Endothelial cell of umbilical vein (primary cell): ENCODE data around the gene MARS1. TPM values are rescaled to one million over a fixed set of nuclear protein-coding genes. Genes with fewer than 3 reads are reported as not detected.

Experiments used
- BruUV-seq: library from RNA; stranded (reverse); fragments of 400-500 nt; replicated peaks from 2 replicates; lab custom pipeline; 2021; lab: Mats Ljungman, UMichigan
- CTCF ChIA-PET: fragments of 300-600, 350-600 bp; sonication (Branson Sonifier 250); formaldehyde crosslinking; loops from one replicate; lab custom pipeline; 2021; ENCODE audit warnings: antibody characterized with exemption, inconsistent platforms; lab: Charles Lee
- POLR2A ChIA-PET: fragments of 300-600, 350-600 bp; sonication (Branson Sonifier 250); formaldehyde crosslinking; loops from one replicate; lab custom pipeline; 2021; ENCODE audit warnings: antibody characterized with exemption, inconsistent platforms; lab: Charles Lee
- DNase-seq: peaks from one replicate; pipeline ENCODE4 v3.0.0-alpha.2; 2011; ENCODE audit warnings: low read depth, low spot score
- FAIRE-seq: peaks from 2 replicates; lab custom pipeline; 2011; peaks lifted over from hg19 to GRCh38; lab: Jason Lieb, UNC
- H2AFZ ChIP-seq: 2 replicates; pipeline ENCODE4 v1.6.0; 2012; ENCODE audit warnings: low read depth, low read length, control low read depth, inconsistent platforms
- H3K27ac ChIP-seq: 2 replicates; pipeline ENCODE4 v1.5.1; 2011; ENCODE audit warnings: low read depth, mild to moderate bottlenecking, control low read depth, low read length, moderate library complexity; ENCODE audit not compliant: insufficient read depth
- H3K27me3 ChIP-seq, 2 experiments: 2 replicates each; pipeline versions ENCODE4 v1.6.0 to v1.6.1; 2011; ENCODE audit warnings: low read length in 2 of 2, mixed read lengths in 1 of 2; ENCODE audit not compliant: control insufficient read depth in 2 of 2, insufficient read depth in 2 of 2
- H3K36me3 ChIP-seq, 2 experiments: 2 replicates in 1 of 2; 3 replicates in 1 of 2; pipeline ENCODE4 v1.5.1; 2011; ENCODE audit warnings: low read length in 2 of 2, mild to moderate bottlenecking in 1 of 2, moderate library complexity in 1 of 2; ENCODE audit not compliant: control insufficient read depth in 2 of 2, insufficient read depth in 2 of 2; ENCODE audit errors: extremely low read depth in 1 of 2
- H3K4me1 ChIP-seq: 3 replicates; pipeline ENCODE4 v1.5.1; 2011; ENCODE audit warnings: mild to moderate bottlenecking, low read length; ENCODE audit not compliant: control insufficient read depth, insufficient read depth; ENCODE audit errors: extremely low read depth
- H3K4me2 ChIP-seq: 2 replicates; pipeline ENCODE4 v1.6.1; 2011; ENCODE audit warnings: low read length, control low read depth, mixed read lengths; ENCODE audit not compliant: insufficient read depth
- H3K4me3 ChIP-seq, 3 experiments: fragments of 200-600 bp in 1 of 3; sonication (generic), shearing (Covaris generic) in 1 of 3; replicated peaks in 1 of 3; 2 replicates each; pipeline ENCODE4 v1.5.1; 2011 to 2016; ENCODE audit warnings: control low read depth in 3 of 3, low read length in 3 of 3, mild to moderate bottlenecking in 2 of 3, inconsistent platforms in 1 of 3, low read depth in 1 of 3, moderate library complexity in 1 of 3; ENCODE audit not compliant: insufficient read depth in 1 of 3
- H3K79me2 ChIP-seq: 2 replicates; pipeline ENCODE4 v1.6.0; 2012; ENCODE audit warnings: low read length, inconsistent platforms; ENCODE audit not compliant: control insufficient read depth, insufficient read depth
- H3K9ac ChIP-seq: replicated peaks from 2 replicates; pipeline ENCODE3; 2011; ENCODE audit warnings: low read length, control low read depth; ENCODE audit not compliant: insufficient read depth; ENCODE audit errors: extremely low read depth
- H3K9me1 ChIP-seq: replicated peaks from 3 replicates; pipeline ENCODE4 v1.6.0; 2011; ENCODE audit warnings: mild to moderate bottlenecking, low read length; ENCODE audit not compliant: control insufficient read depth, insufficient read depth; ENCODE audit errors: extremely low read depth
- H3K9me3 ChIP-seq: replicated peaks from 2 replicates; pipeline ENCODE4 v1.5.1; 2012; ENCODE audit warnings: low read length, inconsistent platforms; ENCODE audit not compliant: control insufficient read depth, insufficient read depth
- H4K20me1 ChIP-seq: replicated peaks from 2 replicates; pipeline ENCODE3; 2011; ENCODE audit warnings: mild to moderate bottlenecking, low read length; ENCODE audit not compliant: control insufficient read depth, insufficient read depth; ENCODE audit errors: extremely low read depth
- CTCF ChIP-seq, 2 donors: IDR thresholded peaks; 1 replicate in 1 of 2; 2 replicates in 1 of 2; pipeline ENCODE4 v1.5.1; 2011; ENCODE audit warnings: low read length in 2 of 2, mild to moderate bottlenecking in 2 of 2, moderate library complexity in 2 of 2, control low read depth in 1 of 2, inconsistent platforms in 1 of 2, low read depth in 1 of 2; ENCODE audit not compliant: insufficient read depth in 1 of 2; ENCODE audit errors: extremely low read depth in 1 of 2
- EZH2 ChIP-seq: IDR thresholded peaks from 2 replicates; pipeline ENCODE4 v1.6.1; 2012; ENCODE audit warnings: borderline replicate concordance, low read depth, mild to moderate bottlenecking, moderate library complexity, low read length, inconsistent platforms; ENCODE audit not compliant: severe bottlenecking
- FOS ChIP-seq: IDR thresholded peaks from 2 replicates; pipeline ENCODE4 v1.6.1; 2011; ENCODE audit warnings: mild to moderate bottlenecking, low read length, moderate library complexity, borderline replicate concordance; ENCODE audit not compliant: insufficient read depth
- GATA2 ChIP-seq: IDR thresholded peaks from 2 replicates; pipeline ENCODE4 v1.7.0; 2011; ENCODE audit warnings: low read depth, mild to moderate bottlenecking, moderate library complexity, mixed read lengths, low read length; ENCODE audit not compliant: insufficient read length, insufficient read depth
- JUN ChIP-seq: IDR thresholded peaks from 2 replicates; pipeline ENCODE4 v1.6.1; 2011; ENCODE audit warnings: borderline replicate concordance, low read depth; ENCODE audit not compliant: insufficient read length, insufficient read depth
- MAX ChIP-seq: IDR thresholded peaks from 2 replicates; pipeline ENCODE4 v1.6.1; 2011; ENCODE audit not compliant: insufficient read depth, insufficient read length
- MYC ChIP-seq: IDR thresholded peaks from one replicate; pipeline ENCODE4 v1.6.1; 2011; ENCODE audit warnings: mild to moderate bottlenecking, low read depth, low read length
- POLR2A ChIP-seq: IDR thresholded peaks from 2 replicates; pipeline ENCODE4 v1.6.1; 2012; ENCODE audit warnings: low read depth, mild to moderate bottlenecking, control low read depth, low read length
- POLR2AphosphoS5 ChIP-seq: IDR thresholded peaks from 2 replicates; pipeline ENCODE4 v1.6.1; 2012; ENCODE audit warnings: low read depth, mild to moderate bottlenecking, control low read depth, low read length, moderate library complexity; ENCODE audit not compliant: insufficient read depth
- dilution Hi-C: fragments of 300-500 bp; cut with MboI; formaldehyde crosslinking; loops from one replicate; pipeline ENCODE4 v1.15.0; 2019; ENCODE audit warnings: low sequenced_read_pairs; ENCODE audit not compliant: extremely low pct_ligation_motif_present
- intact Hi-C: fragments of 100-400 bp; cut with micrococcal nuclease; formaldehyde crosslinking; loops from one replicate; pipeline ENCODE4 v1.10.0; 2022
- polyA plus RNA-seq, 4 experiments: library from polyadenylated mRNA; depleted of rRNA in 3 of 4; stranded (reverse) in 3 of 4; unstranded in 1 of 4; fragments of >200 nt; gene quantifications; 2 replicates each; pipeline versions ENCODE4 v1.2.1 to v1.2.3, GENCODE V29; 2011 to 2012; ENCODE audit warnings: missing spikeins in 1 of 4
- total RNA-seq: library from RNA; stranded (reverse); gene quantifications from 2 replicates; pipeline ENCODE4 v1.2.3, GENCODE V29; 2021

The MARS1 gene
- total and polyA plus RNA-seq, 2 donors (not counting 3 experiments of a cell fraction or from before 2014, with no cell fraction given) = 118 to 212 TPM

GRCh38 chr12:57470970-57471656 is 16.8 kb upstream of the MARS1 start:
- H3K4me2 ChIP-seq = no peak overlapping the region
- ChIA-PET POLR2A (no interaction called here), CTCF (interaction anchor here (1.5 to 4.0 kb wide), 2 partner anchors 8 to 12 kb away, joined by 4 to 17 read pairs; partner anchors contain the start of gene GLI1)
- H3K36me3 ChIP-seq = no peaks in the 10 kb centered on the region
- no peak overlapping the region for H3K9ac ChIP-seq
- no peaks in the 10 kb centered on the region for H3K9me1 ChIP-seq
- intact Hi-C loops = no loop called here
- H3K79me2 ChIP-seq = no peaks in the 10 kb centered on the region
- no peak overlapping the region for H2AFZ ChIP-seq
- dilution Hi-C loops = no loop called here
- peak; percentile 21 for FAIRE-seq
- no peak for TF ChIP-seq FOS
- TF ChIP-seq EZH2 = no peak
- no peak for TF ChIP-seq MAX
- no peak for TF ChIP-seq MYC
- TF ChIP-seq JUN = no peak
- no peak for TF ChIP-seq POLR2AphosphoS5
- no peak for TF ChIP-seq CTCF (IDR thresholded peaks at IDR 0.05; ENCODE audit: extremely low read depth in 1 of 2, insufficient read depth in 1 of 2, low read depth in 1 of 2, low read length in 2 of 2)
- TF ChIP-seq GATA2 = no peak
- TF ChIP-seq POLR2A = no peak
- H3K27ac ChIP-seq = no peak overlapping the region
- no peaks in the 10 kb centered on the region for H4K20me1 ChIP-seq
- no TSS peak for BruUV-seq
- DNase-seq = no peak
- peaks cover 48 to 55% of the 10 kb centered on the region in 2 experiments for H3K27me3 ChIP-seq
- peaks cover 4% of the 10 kb centered on the region for H3K4me1 ChIP-seq
- no peaks in the 10 kb centered on the region for H3K9me3 ChIP-seq
- no peak overlapping the region for H3K4me3 ChIP-seq
